Measurements from ENCODE around the gene INO80D. TPM values are rescaled to one million over a fixed set of nuclear protein-coding genes. Genes with fewer than 3 reads are reported as not detected.

The INO80D gene
- total and polyA plus RNA-seq, 2 of the 13 experiments (the other 11 are each of a cell fraction or from before 2014, with no cell fraction given) = 7.6 to 7.9 TPM

DNA sequence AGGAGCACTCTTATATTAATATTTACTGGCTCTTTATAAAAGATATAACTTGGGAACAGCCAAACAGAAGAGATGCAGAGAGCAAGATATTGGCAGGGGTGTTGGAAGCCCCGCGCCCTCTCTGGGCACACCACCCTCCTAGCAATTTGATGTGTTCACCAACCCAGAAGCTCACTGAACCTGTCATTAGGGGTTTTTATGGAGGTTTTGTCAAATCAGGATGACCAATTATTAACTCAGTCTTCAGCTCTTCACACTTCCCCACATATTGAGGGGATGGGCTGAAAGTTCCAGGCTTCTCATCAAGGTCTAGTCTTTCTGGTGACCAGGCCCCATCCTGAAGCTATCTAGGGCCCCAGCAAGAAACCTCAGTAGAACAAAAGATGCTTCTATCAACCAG, 10.9 kb upstream of the INO80D start:
- no peak overlapping the region for H3K4me2 ChIP-seq (ENCODE audit: low read depth, low read length)
- no peaks in the 10 kb centered on the region for H4K20me1 ChIP-seq (ENCODE audit: insufficient read depth, low read length)
- H3K36me3 ChIP-seq (replicated peaks in 1 of 2; ENCODE audit: control insufficient read depth in 1 of 2, insufficient read depth in 2 of 2, low read length in 2 of 2) = no peaks in the 10 kb centered on the region
- H3K79me2 ChIP-seq (ENCODE audit: insufficient read depth, low read length) = no peaks in the 10 kb centered on the region
- no peak overlapping the region for H3K9ac ChIP-seq (ENCODE audit: insufficient read depth, low read depth, low read length)
- no peak overlapping the region for H3K27ac ChIP-seq (ENCODE audit: extremely low read length, insufficient read depth, low read length)
- in situ Hi-C loops (cut with HindIII; ENCODE audit: extremely low pct_ligation_motif_present, low pct_unique_long_range_greater_than_20kb) (no loop called here), intact Hi-C loops (cut with micrococcal nuclease; ENCODE audit: unreplicated experiment) (loop anchor here (1.0 kb wide), 1 partner anchor 34 kb away; no protein-coding TSS in a partner anchor)
- FAIRE-seq = no peak
- ChIA-PET POLR2A (interaction anchor here (2.6 kb wide), 1 partner anchor 10 kb away, joined by 15 read pairs; the partner anchor contains the start of gene INO80D), CTCF (ENCODE audit: low intra/inter-chr PET ratio, low total read pairs) (no interaction called here)
- 100% methylated on average over 2 of the region's 2 CpGs for WGBS (ENCODE audit: low lambda C conversion rate)
- no peaks in the 10 kb centered on the region for H3K27me3 ChIP-seq (ENCODE audit: control insufficient read depth in 1 of 2, insufficient read depth in 2 of 2, low read length in 2 of 2)
- H3K4me1 ChIP-seq (ENCODE audit: insufficient read depth, low read length) = peaks cover 7% of the 10 kb centered on the region; the same call in 1 of the 2 replicates
- no TSS peak for BruUV-seq (replicated peaks)
- no peak overlapping the region for H2AFZ ChIP-seq (ENCODE audit: low read length)
- no peaks in the 10 kb centered on the region for H3K9me3 ChIP-seq (ENCODE audit: low read length)
- DNase-seq (ENCODE audit: low spot score) = no peak
- no peak for ATAC-seq
- H3K4me3 ChIP-seq (replicated peaks in 1 of 3; ENCODE audit: insufficient read depth in 1 of 3, low read depth in 2 of 3, low read length in 3 of 3) = no peak overlapping the region
- TF ChIP-seq ZFP1 (CRISPR knock-in tag; IDR thresholded peaks at IDR 0.05) (no peak), ZNF354B (CRISPR knock-in tag; IDR thresholded peaks at IDR 0.05) (no peak), JUND (CRISPR knock-in tag; IDR thresholded peaks at IDR 0.05) (no peak), CSRNP1 (CRISPR knock-in tag; IDR thresholded peaks at IDR 0.05) (no peak), NFAT5 (CRISPR knock-in tag; IDR thresholded peaks at IDR 0.05) (no peak), ZNF256 (CRISPR knock-in tag; conservative IDR thresholded peaks at IDR 0.05) (no peak), ZNF101 (CRISPR knock-in tag; IDR thresholded peaks at IDR 0.05; ENCODE audit: borderline replicate concordance, low read depth) (no peak), MTA3 (CRISPR knock-in tag; IDR thresholded peaks at IDR 0.05) (no peak), CREM (IDR thresholded peaks at IDR 0.05) (no peak), CREM (CRISPR knock-in tag; IDR thresholded peaks at IDR 0.05) (no peak), ELF3 (CRISPR knock-in tag; IDR thresholded peaks at IDR 0.05) (no peak), KDM1A (CRISPR knock-in tag; IDR thresholded peaks at IDR 0.05) (no peak), ZNF580 (CRISPR knock-in tag; IDR thresholded peaks at IDR 0.05; ENCODE audit: borderline replicate concordance, low read depth) (no peak)
- TF ChIP-seq, protein P1, sequence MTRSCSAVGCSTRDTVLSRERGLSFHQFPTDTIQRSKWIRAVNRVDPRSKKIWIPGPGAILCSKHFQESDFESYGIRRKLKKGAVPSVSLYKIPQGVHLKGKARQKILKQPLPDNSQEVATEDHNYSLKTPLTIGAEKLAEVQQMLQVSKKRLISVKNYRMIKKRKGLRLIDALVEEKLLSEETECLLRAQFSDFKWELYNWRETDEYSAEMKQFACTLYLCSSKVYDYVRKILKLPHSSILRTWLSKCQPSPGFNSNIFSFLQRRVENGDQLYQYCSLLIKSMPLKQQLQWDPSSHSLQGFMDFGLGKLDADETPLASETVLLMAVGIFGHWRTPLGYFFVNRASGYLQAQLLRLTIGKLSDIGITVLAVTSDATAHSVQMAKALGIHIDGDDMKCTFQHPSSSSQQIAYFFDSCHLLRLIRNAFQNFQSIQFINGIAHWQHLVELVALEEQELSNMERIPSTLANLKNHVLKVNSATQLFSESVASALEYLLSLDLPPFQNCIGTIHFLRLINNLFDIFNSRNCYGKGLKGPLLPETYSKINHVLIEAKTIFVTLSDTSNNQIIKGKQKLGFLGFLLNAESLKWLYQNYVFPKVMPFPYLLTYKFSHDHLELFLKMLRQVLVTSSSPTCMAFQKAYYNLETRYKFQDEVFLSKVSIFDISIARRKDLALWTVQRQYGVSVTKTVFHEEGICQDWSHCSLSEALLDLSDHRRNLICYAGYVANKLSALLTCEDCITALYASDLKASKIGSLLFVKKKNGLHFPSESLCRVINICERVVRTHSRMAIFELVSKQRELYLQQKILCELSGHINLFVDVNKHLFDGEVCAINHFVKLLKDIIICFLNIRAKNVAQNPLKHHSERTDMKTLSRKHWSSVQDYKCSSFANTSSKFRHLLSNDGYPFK (CRISPR knock-in tag; IDR thresholded peaks at IDR 0.05; ENCODE audit: borderline replicate concordance) = no peak
- TF ChIP-seq, protein P2, sequence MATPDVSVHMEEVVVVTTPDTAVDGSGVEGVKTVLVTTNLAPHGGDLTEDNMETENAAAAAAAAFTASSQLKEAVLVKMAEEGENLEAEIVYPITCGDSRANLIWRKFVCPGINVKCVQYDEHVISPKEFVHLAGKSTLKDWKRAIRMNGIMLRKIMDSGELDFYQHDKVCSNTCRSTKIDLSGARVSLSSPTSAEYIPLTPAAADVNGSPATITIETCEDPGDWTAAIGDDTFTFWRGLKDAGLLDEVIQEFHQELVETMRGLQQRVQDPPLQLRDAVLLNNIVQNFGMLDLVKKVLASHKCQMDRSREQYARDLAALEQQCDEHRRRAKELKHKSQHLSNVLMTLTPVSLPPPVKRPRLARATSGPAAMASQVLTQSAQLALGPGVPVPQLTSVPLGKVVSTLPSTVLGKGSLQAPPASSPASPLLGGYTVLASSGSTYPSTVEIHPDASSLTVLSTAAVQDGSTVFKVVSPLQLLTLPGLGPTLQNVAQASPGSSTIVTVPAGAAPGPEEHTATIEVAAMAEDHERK (CRISPR knock-in tag; IDR thresholded peaks at IDR 0.05; ENCODE audit: low read depth) = no peak

All from HepG2 (cell line).